Upper lobe of left lung (tissue), 4 donors: ENCODE data around the gene LSR.

ENCODE experiments used
- EP300 ChIP-seq, 4 donors: sonication (generic); formaldehyde crosslinking; IDR thresholded peaks; one replicate each; pipeline ENCODE4 v1.5.1; 2017; ENCODE audit warnings: antibody characterized with exemption in 4 of 4, control low read depth in 2 of 4
- POLR2A ChIP-seq, 4 donors: fragments of 450-650 bp; IDR thresholded peaks; one replicate each; pipeline ENCODE4 v1.5.1; 2016 to 2017; ENCODE audit warnings: antibody characterized with exemption in 4 of 4, mild to moderate bottlenecking in 2 of 4
- POLR2AphosphoS5 ChIP-seq, 2 donors: sonication (generic); formaldehyde crosslinking; IDR thresholded peaks; one replicate each; pipeline ENCODE4 v1.5.1; 2017; ENCODE audit warnings: antibody characterized with exemption in 2 of 2
- TF ChIP-seq, protein P1 (sequence below), 6 experiments: fragments of 450-650 bp in 4 of 6; fragments of 200-600 bp in 2 of 6; sonication (generic) in 2 of 6; IDR thresholded peaks; one replicate each; pipeline ENCODE4 v1.5.1; 2016 to 2019; ENCODE audit warnings: antibody characterized with exemption in 6 of 6

DNA sequence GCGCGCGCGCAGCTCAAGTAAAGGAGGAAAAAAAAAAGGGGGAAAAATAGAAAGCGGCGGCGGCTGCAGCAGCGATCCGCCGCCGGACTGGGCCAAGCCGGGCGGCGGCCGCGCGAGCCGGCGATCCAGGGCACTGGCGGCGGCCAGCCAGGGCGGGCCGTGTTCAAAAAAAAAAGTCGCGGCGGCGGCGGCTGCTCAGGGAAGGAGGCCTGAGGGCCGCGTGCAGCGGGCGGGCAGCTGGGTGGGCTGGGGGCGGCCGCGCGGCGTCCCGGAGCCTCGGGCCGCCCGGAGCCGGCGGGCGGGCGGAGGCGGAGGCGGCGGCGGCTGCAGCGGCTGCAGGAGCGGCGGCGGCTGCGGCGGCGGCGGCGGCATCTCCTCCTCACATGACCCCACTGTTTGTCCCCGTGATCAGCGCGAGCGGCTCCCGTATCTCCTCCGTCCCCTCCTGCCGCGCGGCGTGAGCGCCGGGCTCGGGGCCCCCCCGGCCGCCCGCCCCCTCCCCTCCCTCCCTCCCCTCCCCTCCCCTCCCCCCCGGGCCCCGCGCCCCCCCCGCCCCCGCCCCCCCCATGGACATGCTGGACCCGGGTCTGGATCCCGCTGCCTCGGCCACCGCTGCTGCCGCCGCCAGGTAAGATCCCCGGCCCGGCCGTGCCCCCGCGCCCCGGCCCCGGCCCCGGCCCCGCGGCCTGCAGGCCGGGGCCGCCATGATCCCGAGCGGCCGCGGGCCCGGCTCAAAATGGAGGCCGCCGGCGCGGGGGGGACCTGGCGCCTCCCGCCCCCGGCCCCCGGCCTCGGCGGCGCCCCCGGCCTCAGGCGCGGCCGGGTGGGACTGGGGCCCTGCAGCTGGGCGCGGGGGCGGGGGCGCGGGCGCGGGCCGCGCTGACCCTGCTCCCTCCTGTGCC, 20.0 kb downstream of the LSR start, which contains the start of gene USF2:
- TF ChIP-seq, protein P1, sequence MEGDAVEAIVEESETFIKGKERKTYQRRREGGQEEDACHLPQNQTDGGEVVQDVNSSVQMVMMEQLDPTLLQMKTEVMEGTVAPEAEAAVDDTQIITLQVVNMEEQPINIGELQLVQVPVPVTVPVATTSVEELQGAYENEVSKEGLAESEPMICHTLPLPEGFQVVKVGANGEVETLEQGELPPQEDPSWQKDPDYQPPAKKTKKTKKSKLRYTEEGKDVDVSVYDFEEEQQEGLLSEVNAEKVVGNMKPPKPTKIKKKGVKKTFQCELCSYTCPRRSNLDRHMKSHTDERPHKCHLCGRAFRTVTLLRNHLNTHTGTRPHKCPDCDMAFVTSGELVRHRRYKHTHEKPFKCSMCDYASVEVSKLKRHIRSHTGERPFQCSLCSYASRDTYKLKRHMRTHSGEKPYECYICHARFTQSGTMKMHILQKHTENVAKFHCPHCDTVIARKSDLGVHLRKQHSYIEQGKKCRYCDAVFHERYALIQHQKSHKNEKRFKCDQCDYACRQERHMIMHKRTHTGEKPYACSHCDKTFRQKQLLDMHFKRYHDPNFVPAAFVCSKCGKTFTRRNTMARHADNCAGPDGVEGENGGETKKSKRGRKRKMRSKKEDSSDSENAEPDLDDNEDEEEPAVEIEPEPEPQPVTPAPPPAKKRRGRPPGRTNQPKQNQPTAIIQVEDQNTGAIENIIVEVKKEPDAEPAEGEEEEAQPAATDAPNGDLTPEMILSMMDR (IDR thresholded peaks at IDR 0.05) = no peak
- no peak for TF ChIP-seq POLR2AphosphoS5 (IDR thresholded peaks at IDR 0.05)
- TF ChIP-seq POLR2A (IDR thresholded peaks at IDR 0.05) = no peak
- TF ChIP-seq EP300 (IDR thresholded peaks at IDR 0.05) = no peak
